Chondrocyte (in vitro differentiated cells): Measurements from ENCODE around the gene FBXL7. TPM values are rescaled to one million over a fixed set of nuclear protein-coding genes. Genes with fewer than 3 reads are reported as not detected.

Experiments used
- DNase-seq: peaks from one replicate; pipeline ENCODE4 v3.0.0; 2021; ENCODE audit warnings: mixed read lengths, low spot score
- H3K27ac Mint-ChIP-seq: one replicate; pipeline ENCODE4 v1.8.0; 2021; ENCODE audit warnings: mild to moderate bottlenecking, moderate library complexity, mixed read lengths; ENCODE audit not compliant: unreplicated experiment
- H3K27me3 Mint-ChIP-seq: 2 replicates; pipeline ENCODE4 v1.8.0; 2021; ENCODE audit warnings: low read depth, mixed read lengths
- H3K36me3 Mint-ChIP-seq: 2 replicates; pipeline ENCODE4 v1.8.0; 2021; ENCODE audit warnings: low read depth, mixed read lengths
- H3K4me1 Mint-ChIP-seq: 2 replicates; pipeline ENCODE4 v1.8.0; 2021; ENCODE audit warnings: low read depth, mild to moderate bottlenecking, mixed read lengths
- H3K4me3 Mint-ChIP-seq: one replicate; pipeline ENCODE4 v1.8.0; 2021; ENCODE audit warnings: mild to moderate bottlenecking, moderate library complexity, mixed read lengths; ENCODE audit not compliant: unreplicated experiment
- H3K9me3 Mint-ChIP-seq: 2 replicates; pipeline ENCODE4 v1.8.0; 2021; ENCODE audit warnings: low read depth, mixed read lengths
- total RNA-seq: library from RNA; stranded (reverse); gene quantifications from 3 replicates; pipeline ENCODE4 v1.2.1, GENCODE V29; 2021
- TF ChIP-seq, protein P1 (sequence below): fragments of 200-600 bp; sonication (generic); IDR thresholded peaks from 2 replicates; pipeline ENCODE4 v1.5.0; 2021; ENCODE audit warnings: antibody characterized with exemption, mild to moderate bottlenecking, moderate library complexity

The FBXL7 gene
- total RNA-seq, 1 donor from 2014 or later: 32.6 TPM

GRCh38 chr5:15683332-15683731 lies 183.4 kb downstream of the FBXL7 start:
- Mint-ChIP-seq H3K9me3 (no peaks in the 10 kb centered on the region), H3K27ac (no peak overlapping the region), H3K4me3 (no peak overlapping the region), H3K36me3 (no peaks in the 10 kb centered on the region), H3K27me3 (no peaks in the 10 kb centered on the region), H3K4me1 (peaks cover 41% of the 10 kb centered on the region)
- TF ChIP-seq, protein P1, sequence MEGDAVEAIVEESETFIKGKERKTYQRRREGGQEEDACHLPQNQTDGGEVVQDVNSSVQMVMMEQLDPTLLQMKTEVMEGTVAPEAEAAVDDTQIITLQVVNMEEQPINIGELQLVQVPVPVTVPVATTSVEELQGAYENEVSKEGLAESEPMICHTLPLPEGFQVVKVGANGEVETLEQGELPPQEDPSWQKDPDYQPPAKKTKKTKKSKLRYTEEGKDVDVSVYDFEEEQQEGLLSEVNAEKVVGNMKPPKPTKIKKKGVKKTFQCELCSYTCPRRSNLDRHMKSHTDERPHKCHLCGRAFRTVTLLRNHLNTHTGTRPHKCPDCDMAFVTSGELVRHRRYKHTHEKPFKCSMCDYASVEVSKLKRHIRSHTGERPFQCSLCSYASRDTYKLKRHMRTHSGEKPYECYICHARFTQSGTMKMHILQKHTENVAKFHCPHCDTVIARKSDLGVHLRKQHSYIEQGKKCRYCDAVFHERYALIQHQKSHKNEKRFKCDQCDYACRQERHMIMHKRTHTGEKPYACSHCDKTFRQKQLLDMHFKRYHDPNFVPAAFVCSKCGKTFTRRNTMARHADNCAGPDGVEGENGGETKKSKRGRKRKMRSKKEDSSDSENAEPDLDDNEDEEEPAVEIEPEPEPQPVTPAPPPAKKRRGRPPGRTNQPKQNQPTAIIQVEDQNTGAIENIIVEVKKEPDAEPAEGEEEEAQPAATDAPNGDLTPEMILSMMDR: peak; percentile 31
- no peak for DNase-seq

DNA sequence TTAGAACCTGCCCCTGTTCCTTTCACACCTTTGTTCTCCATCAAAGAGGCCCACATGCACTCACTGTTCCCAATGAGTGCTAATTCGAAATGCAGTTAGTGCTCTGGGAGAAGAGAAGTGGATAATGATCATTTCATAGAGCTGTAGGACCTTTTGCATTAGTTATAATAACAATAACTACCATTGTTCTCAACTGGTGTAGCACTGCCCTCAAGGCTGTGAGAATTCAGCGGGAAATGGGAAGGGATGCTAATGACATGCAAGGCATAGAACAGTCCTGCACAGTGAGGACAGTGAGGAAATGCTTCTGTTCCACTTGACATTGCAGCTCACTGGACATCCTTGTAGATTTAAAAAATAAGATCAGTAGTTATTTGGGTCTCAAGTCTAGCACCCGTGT lies 187.4 kb downstream of the FBXL7 start:
- Mint-ChIP-seq H3K9me3 (peaks cover 3% of the 10 kb centered on the region), H3K4me1 (peaks cover 58% of the 10 kb centered on the region), H3K27me3 (no peaks in the 10 kb centered on the region), H3K27ac (no peak overlapping the region), H3K4me3 (no peak overlapping the region), H3K36me3 (no peaks in the 10 kb centered on the region)
- DNase-seq: no peak
- TF ChIP-seq, protein P1: no peak

DNA sequence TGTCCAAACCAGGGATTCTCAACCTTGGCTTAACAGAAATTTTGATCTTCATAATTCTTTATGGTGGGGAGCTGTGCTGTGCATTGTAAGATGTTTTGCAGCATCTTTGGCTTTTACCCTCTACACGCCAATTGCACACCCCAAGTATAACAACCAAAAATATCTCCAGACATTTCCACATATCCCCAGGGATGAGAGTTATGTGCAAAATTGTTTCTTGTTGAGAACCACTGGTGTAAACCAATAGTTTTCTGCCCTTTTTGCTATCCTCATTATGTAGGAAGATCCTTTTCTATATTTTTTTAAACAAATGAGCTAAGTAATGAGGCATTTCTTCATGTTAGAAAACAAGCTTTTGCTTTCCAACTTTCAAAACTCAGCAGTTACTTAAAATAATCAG lies 189.9 kb downstream of the FBXL7 start:
- Mint-ChIP-seq H3K4me1 (peaks cover 65% of the 10 kb centered on the region), H3K4me3 (no peak overlapping the region), H3K9me3 (peaks cover 3% of the 10 kb centered on the region), H3K27me3 (no peaks in the 10 kb centered on the region), H3K36me3 (no peaks in the 10 kb centered on the region), H3K27ac (peak overlapping the region; percentile 6)
- TF ChIP-seq, protein P1: no peak
- no peak for DNase-seq

DNA sequence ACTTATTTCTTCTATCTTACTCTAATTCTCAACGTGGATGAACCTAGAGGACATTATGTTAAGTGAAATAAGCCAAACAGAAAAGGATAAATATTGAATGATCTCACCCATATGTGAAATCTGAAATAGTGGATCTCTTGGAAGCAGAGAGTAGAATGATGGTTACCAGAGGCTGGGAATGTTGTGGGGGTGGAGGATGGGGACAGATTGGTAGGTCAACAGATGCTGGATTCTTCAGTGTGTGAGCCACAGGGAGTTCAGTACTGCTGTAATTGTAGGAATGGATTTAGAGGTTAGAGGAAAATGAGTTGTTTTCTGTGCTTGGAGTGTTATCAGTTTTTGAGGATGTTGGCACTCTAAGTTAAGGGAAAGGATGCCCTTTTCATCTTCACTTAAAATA lies 190.6 kb downstream of the FBXL7 start:
- peaks cover 67% of the 10 kb centered on the region for H3K4me1 Mint-ChIP-seq
- H3K4me3 Mint-ChIP-seq: no peak overlapping the region
- H3K27me3 Mint-ChIP-seq: no peaks in the 10 kb centered on the region
- DNase-seq: no peak
- no peaks in the 10 kb centered on the region for H3K36me3 Mint-ChIP-seq
- peaks cover 3% of the 10 kb centered on the region for H3K9me3 Mint-ChIP-seq
- TF ChIP-seq, protein P1: no peak
- peak overlapping the region; percentile 96 for H3K27ac Mint-ChIP-seq

GRCh38 chr5:15691521-15691920 lies 191.5 kb downstream of the FBXL7 start:
- TF ChIP-seq, protein P1: no peak
- Mint-ChIP-seq H3K4me3 (no peak overlapping the region), H3K27ac (peak overlapping the region; percentile 96), H3K4me1 (peaks cover 76% of the 10 kb centered on the region), H3K36me3 (no peaks in the 10 kb centered on the region), H3K27me3 (no peaks in the 10 kb centered on the region), H3K9me3 (peaks cover 3% of the 10 kb centered on the region)
- DNase-seq: no peak
